ENCODE measurements around the gene COCH.
"Not testable (repeated sequence)": the region's sequence is repeated elsewhere in the genome, so short reads cannot be mapped to it uniquely, and the experiment has no call there.

COCH gene

DNA sequence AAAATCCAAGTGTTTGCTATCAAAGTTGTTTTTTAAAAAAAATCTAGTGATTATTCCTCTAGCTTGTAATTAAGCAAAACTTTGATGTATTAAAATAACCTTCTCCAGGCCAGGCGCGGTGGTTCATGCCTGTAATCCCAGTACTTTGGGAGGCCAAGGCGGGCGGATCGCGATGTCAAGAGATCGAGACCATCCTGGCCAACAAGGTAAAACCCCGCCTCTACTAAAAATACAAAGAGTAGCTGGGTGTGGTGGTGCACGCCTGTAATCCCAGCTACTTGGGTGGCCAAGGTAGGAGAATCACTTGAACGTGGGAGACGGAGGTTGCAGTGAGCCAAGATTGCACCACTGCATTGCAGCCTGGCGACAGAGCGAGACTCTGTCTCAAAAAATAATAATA is 59.6 kb downstream of the COCH start:
- not testable (repeated sequence) for DNase-seq

DNA sequence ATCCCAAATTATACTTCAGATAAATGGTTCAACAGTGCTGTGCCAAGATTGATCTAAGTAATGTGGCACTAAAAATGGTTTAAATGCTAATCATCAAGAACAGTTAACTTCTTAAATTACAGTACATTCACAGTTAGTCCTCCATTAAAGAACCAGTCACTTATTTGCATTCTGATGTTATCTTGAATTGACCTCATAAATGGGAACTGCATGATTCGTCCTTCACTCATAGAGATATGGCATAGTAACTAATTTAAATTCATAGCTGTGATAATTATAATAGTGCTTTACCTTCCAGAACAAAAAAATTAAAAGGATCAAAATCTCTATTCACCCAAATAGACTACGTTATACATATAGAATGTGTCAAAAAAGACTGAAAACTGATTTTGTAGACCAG is 61.1 kb downstream of the COCH start:
- DNase-seq, result no peak

DNA sequence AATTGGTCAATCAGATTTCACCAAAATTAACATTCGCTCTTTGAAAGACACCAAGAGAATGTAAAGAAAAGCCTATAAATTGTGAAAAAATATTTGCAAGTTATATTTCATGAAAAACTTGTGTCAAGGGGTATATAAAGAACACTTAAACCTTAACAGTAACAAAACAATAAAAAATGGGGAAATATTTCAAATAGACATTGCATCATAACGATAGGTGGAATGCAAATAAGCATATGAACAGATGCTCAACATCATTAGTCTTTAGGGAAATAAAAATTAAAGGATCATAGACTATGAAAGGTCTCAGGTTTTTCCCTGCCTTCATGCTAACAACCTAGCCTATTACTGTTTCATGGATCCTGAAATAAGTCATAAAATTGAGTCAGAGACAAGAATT is 64.3 kb downstream of the COCH start:
- DNase-seq, result no peak

All from NCI-H526 (cell line).